B cell (primary cell): Measurements from ENCODE around the gene PAK6. TPM values are rescaled to one million over a fixed set of nuclear protein-coding genes. Genes with fewer than 3 reads are reported as not detected.

Source experiments
- ATAC-seq: fragments of 200-7000 bp; cut with Tn5 transposase; one replicate; pipeline ENCODE4 v1.10.0; 2021; ENCODE audit warnings: low read depth, mild to moderate bottlenecking, moderate number of reproducible peaks, moderate library complexity
- CTCF ChIA-PET: fragments of 350-600 bp; sonication (Branson Sonifier 250); formaldehyde crosslinking; loops from one replicate; lab custom pipeline; 2021; ENCODE audit warnings: antibody characterized with exemption, inconsistent platforms; lab: Charles Lee
- POLR2A ChIA-PET: fragments of 350-600 bp; sonication (Branson Sonifier 250); formaldehyde crosslinking; loops from one replicate; lab custom pipeline; 2021; ENCODE audit warnings: antibody characterized with exemption; lab: Charles Lee
- DNase-seq: peaks from one replicate; pipeline ENCODE4 v3.0.0; 2013
- H2AFZ ChIP-seq: 2 replicates; pipeline ENCODE4 v1.6.1; 2012; ENCODE audit warnings: mild to moderate bottlenecking, low read depth, low read length; ENCODE audit not compliant: insufficient read depth, poor library complexity, severe bottlenecking
- H3K27ac ChIP-seq, 2 donors: 1 replicate in 1 of 2; 2 replicates in 1 of 2; pipeline ENCODE4 v1.5.1; 2012 to 2013; ENCODE audit warnings: low read length in 2 of 2, mild to moderate bottlenecking in 2 of 2, moderate library complexity in 1 of 2
- H3K27me3 ChIP-seq, 4 experiments: fragments of 200-600 bp in 1 of 4; sonication (generic) in 1 of 4; replicated peaks in 1 of 4; 1 replicate in 2 of 4; 2 replicates in 2 of 4; pipeline versions ENCODE4 v1.6.1 to v1.7.0; 2013 to 2016; ENCODE audit warnings: low read length in 3 of 4, mild to moderate bottlenecking in 2 of 4, mixed read lengths in 1 of 4, moderate library complexity in 1 of 4; ENCODE audit not compliant: insufficient read depth in 4 of 4, control insufficient read depth in 3 of 4; ENCODE audit errors: control extremely low read depth in 1 of 4
- H3K36me3 ChIP-seq, 2 experiments: replicated peaks in 1 of 2; 1 replicate in 1 of 2; 2 replicates in 1 of 2; pipeline versions ENCODE4 v1.6.1 to v1.7.1; 2013; ENCODE audit warnings: low read length in 1 of 2; ENCODE audit not compliant: insufficient read depth in 2 of 2, control insufficient read depth in 1 of 2; ENCODE audit errors: control extremely low read depth in 1 of 2, extremely low read depth in 1 of 2
- H3K4me1 ChIP-seq, 2 donors: fragments of 200-600 bp in 1 of 2; sonication (generic) in 1 of 2; 1 replicate in 1 of 2; 2 replicates in 1 of 2; pipeline versions ENCODE4 v1.5.1 to v1.6.1; 2013 to 2017; ENCODE audit warnings: low read length in 2 of 2; ENCODE audit not compliant: control insufficient read depth in 2 of 2, insufficient read depth in 2 of 2
- H3K4me2 ChIP-seq: replicated peaks from 2 replicates; pipeline ENCODE3; 2012; ENCODE audit warnings: mild to moderate bottlenecking, low read depth, low read length; ENCODE audit not compliant: poor library complexity, severe bottlenecking
- H3K4me3 ChIP-seq, 5 experiments: fragments of 200-600 bp in 1 of 5; sonication (generic) in 1 of 5; 1 replicate in 3 of 5; 2 replicates in 2 of 5; pipeline versions ENCODE4 v1.5.1 to v1.7.0; 2011 to 2016; ENCODE audit warnings: low read length in 4 of 5, mild to moderate bottlenecking in 4 of 5, low read depth in 2 of 5, control low read depth in 1 of 5, moderate library complexity in 1 of 5; ENCODE audit not compliant: insufficient read depth in 1 of 5; ENCODE audit errors: control extremely low read depth in 1 of 5, extremely low read depth in 1 of 5
- H3K79me2 ChIP-seq: fragments of 200-600 bp; sonication (generic); one replicate; pipeline ENCODE4 v1.6.0; 2016; ENCODE audit warnings: low read length; ENCODE audit not compliant: control insufficient read depth, insufficient read depth
- H3K9ac ChIP-seq: fragments of 200-600 bp; sonication (generic); 2 replicates; pipeline ENCODE4 v1.6.1; 2017; ENCODE audit warnings: mild to moderate bottlenecking, low read length, moderate library complexity
- H3K9me3 ChIP-seq, 3 donors: one replicate each; pipeline versions ENCODE4 v1.6.1 to v1.7.1; 2013; ENCODE audit warnings: low read length in 2 of 3; ENCODE audit not compliant: control insufficient read depth in 2 of 3, insufficient read depth in 1 of 3; ENCODE audit errors: control extremely low read depth in 1 of 3
- H4K20me1 ChIP-seq: 2 replicates; pipeline ENCODE4 v1.6.0; 2012; ENCODE audit warnings: mild to moderate bottlenecking, low read length; ENCODE audit not compliant: insufficient read depth, control insufficient read depth, poor library complexity, severe bottlenecking
- H3K27ac Mint-ChIP-seq: one replicate; pipeline ENCODE4 v1.8.0; 2021; ENCODE audit warnings: mixed read lengths
- H3K27me3 Mint-ChIP-seq: one replicate; pipeline ENCODE4 v1.8.0; 2021; ENCODE audit warnings: mixed read lengths
- H3K4me1 Mint-ChIP-seq: one replicate; pipeline ENCODE4 v1.8.0; 2021; ENCODE audit warnings: mixed read lengths
- H3K4me3 Mint-ChIP-seq: one replicate; pipeline ENCODE4 v1.8.0; 2021; ENCODE audit warnings: mixed read lengths
- H3K9me3 Mint-ChIP-seq: one replicate; pipeline ENCODE4 v1.8.0; 2022; ENCODE audit warnings: mixed read lengths; ENCODE audit not compliant: insufficient read depth
- CTCF ChIP-seq: fragments of 200-600 bp; IDR thresholded peaks from one replicate; pipeline ENCODE4 v1.8.0; 2022; ENCODE audit warnings: antibody characterized with exemption, mild to moderate bottlenecking
- EZH2 ChIP-seq: IDR thresholded peaks from 2 replicates; pipeline ENCODE4 v1.6.1; 2012; ENCODE audit warnings: borderline replicate concordance, low read depth, mild to moderate bottlenecking, moderate library complexity, low read length; ENCODE audit not compliant: insufficient read depth, poor library complexity, severe bottlenecking
- WGBS: methylation state at CpG from one replicate; pipeline ENCODE4 v1.1.5; 2013; ENCODE audit warnings: missing lambda C conversion rate; ENCODE audit not compliant: insufficient coverage; 5-methylcytosine and 5-hydroxymethylcytosine counted together
- intact Hi-C: fragments of 100-400 bp; cut with micrococcal nuclease; formaldehyde crosslinking; loops from one replicate; pipeline ENCODE4 v1.10.0; 2022
- polyA plus RNA-seq: library from polyadenylated mRNA; depleted of rRNA; stranded (reverse); fragments of >200 nt; gene quantifications from 2 replicates; pipeline ENCODE4 v1.2.3, GENCODE V29; 2012
- total RNA-seq, 2 donors: library from RNA; stranded (reverse); fragments of 120-200 nt in 1 of 2; gene quantifications; 1 replicate in 1 of 2; 2 replicates in 1 of 2; pipeline versions ENCODE4 v1.2.3 to v1.2.4, GENCODE V29; 2013 to 2022

Gene PAK6
- total and polyA plus RNA-seq, 2 donors (not counting 1 experiment from before 2014, with no cell fraction given), result 0.45 to 1.2 TPM

GRCh38 chr15:40300367-40300766, 61.5 kb downstream of the PAK6 start:
- TF ChIP-seq EZH2 (no peak), CTCF (no peak)

GRCh38 chr15:40300771-40301170, 61.9 kb downstream of the PAK6 start:
- POLR2A ChIA-PET, result no interaction called here
- Histone ChIP-seq H3K9ac (no peak overlapping the region), H3K36me3 (peaks cover 0 to 69% of the 10 kb centered on the region in 2 experiments), H4K20me1 (no peaks in the 10 kb centered on the region), H3K27me3 (no peaks in the 10 kb centered on the region), H3K4me3 (no peak overlapping the region), H3K4me1 (no peaks in the 10 kb centered on the region), H3K79me2 (no peaks in the 10 kb centered on the region), H3K9me3 (peaks cover 0 to 12% (median 0%) of the 10 kb centered on the region in 3 donors), H3K4me2 (no peak overlapping the region), H2AFZ (no peak overlapping the region), H3K27ac (no peak overlapping the region)
- peaks cover 6% of the 10 kb centered on the region for H3K9me3 Mint-ChIP-seq
- no peaks in the 10 kb centered on the region for H3K27me3 Mint-ChIP-seq
- H3K27ac Mint-ChIP-seq, result no peak overlapping the region
- CTCF ChIA-PET, result interaction anchor here (0.8 to 14.9 kb wide), 6 partner anchors 9 to 39 kb away, joined by 3 to 204 read pairs (median 6); partner anchors contain the start of gene CCDC9B
- WGBS, result no CpG with 5 or more reads among the region's 2 CpGs
- peaks cover 8% of the 10 kb centered on the region for H3K4me1 Mint-ChIP-seq
- TF ChIP-seq CTCF, result no peak
- TF ChIP-seq EZH2, result no peak
- no peak overlapping the region for H3K4me3 Mint-ChIP-seq
- DNase-seq (no peak), ATAC-seq (no peak)
- intact Hi-C loops, result no loop called here

More at GRCh38 chr15:40300367-40300766, 61.5 kb downstream of the PAK6 start:
- Histone ChIP-seq H3K27ac (no peak overlapping the region), H3K36me3 (peaks cover 0 to 71% of the 10 kb centered on the region in 2 experiments), H3K9me3 (peaks cover 0 to 12% (median 0%) of the 10 kb centered on the region in 3 donors), H3K27me3 (no peaks in the 10 kb centered on the region), H4K20me1 (no peaks in the 10 kb centered on the region), H3K4me3 (no peak overlapping the region), H3K79me2 (no peaks in the 10 kb centered on the region), H3K4me1 (no peaks in the 10 kb centered on the region), H2AFZ (no peak overlapping the region), H3K9ac (no peak overlapping the region), H3K4me2 (no peak overlapping the region)
- Mint-ChIP-seq H3K4me1 (peaks cover 11% of the 10 kb centered on the region), H3K4me3 (no peak overlapping the region), H3K9me3 (peaks cover 6% of the 10 kb centered on the region), H3K27me3 (no peaks in the 10 kb centered on the region), H3K27ac (no peak overlapping the region)
- no CpG with 5 or more reads among the region's 2 CpGs for WGBS
- POLR2A ChIA-PET, result no interaction called here
- ATAC-seq, result no peak
- intact Hi-C loops, result no loop called here
- DNase-seq, result no peak
- CTCF ChIA-PET, result interaction anchor here (0.8 to 14.9 kb wide), 4 partner anchors 13 to 40 kb away, joined by 3 to 204 read pairs (median 19); partner anchors contain the start of gene CCDC9B
